ENCODE data around the gene FAM50B. TPM values are rescaled to one million over a fixed set of nuclear protein-coding genes. Genes with fewer than 3 reads are reported as not detected.
A peak's percentile ranks its signal among the peaks of the same experiment; 100 is the strongest.

Gene FAM50B
- total and polyA plus RNA-seq, 2 of the 13 experiments (the other 11 are each of a cell fraction or from before 2014, with no cell fraction given), result 0.05 TPM; not detected in 1

- TF ChIP-seq GLMP (CRISPR knock-in tag; IDR thresholded peaks at IDR 0.05; ENCODE audit: borderline replicate concordance) (no peak), THRA (CRISPR knock-in tag; IDR thresholded peaks at IDR 0.05; ENCODE audit: borderline replicate concordance) (peak; percentile 93), KLF12 (CRISPR knock-in tag; IDR thresholded peaks at IDR 0.05; ENCODE audit: borderline replicate concordance) (no peak), ZNF24 (IDR thresholded peaks at IDR 0.05) (no peak), CREB3 (CRISPR knock-in tag; IDR thresholded peaks at IDR 0.05) (no peak), ZKSCAN8 (CRISPR knock-in tag; IDR thresholded peaks at IDR 0.05; ENCODE audit: borderline replicate concordance) (peak; percentile 84), ZNF574 (CRISPR knock-in tag; IDR thresholded peaks at IDR 0.05) (peak; percentile 67), ZSCAN31 (CRISPR knock-in tag; IDR thresholded peaks at IDR 0.05; ENCODE audit: low read depth) (peak; percentile 34; the same call in 1 of the 2 replicates), HNF4G (IDR thresholded peaks at IDR 0.05; ENCODE audit: borderline replicate concordance, low read depth, low read length) (peak; percentile 92), HNF4G (CRISPR knock-in tag; IDR thresholded peaks at IDR 0.05; ENCODE audit: borderline replicate concordance, low read depth) (peak; percentile 93), ZNF335 (CRISPR knock-in tag; IDR thresholded peaks at IDR 0.05) (peak; percentile 91), ARNT (IDR thresholded peaks at IDR 0.05) (no peak), HNF1A (IDR thresholded peaks at IDR 0.05; ENCODE audit: low read depth) (peak; percentile 42; the same call in 1 of the 2 replicates), HNF1A (CRISPR knock-in tag; IDR thresholded peaks at IDR 0.05; ENCODE audit: borderline replicate concordance) (peak; percentile 82; the same call in 1 of the 2 replicates), TAF1 (CRISPR knock-in tag; IDR thresholded peaks at IDR 0.05) (peak; percentile 65), ZBTB20 (CRISPR knock-in tag; IDR thresholded peaks at IDR 0.05; ENCODE audit: borderline replicate concordance, low read depth) (peak; percentile 66; the same call in 1 of the 2 replicates), REXO4 (CRISPR knock-in tag; IDR thresholded peaks at IDR 0.05; ENCODE audit: borderline replicate concordance) (no peak), KDM2A (CRISPR knock-in tag; IDR thresholded peaks at IDR 0.05; ENCODE audit: borderline replicate concordance, low read depth) (peak; percentile 47), ZFP41 (CRISPR knock-in tag; IDR thresholded peaks at IDR 0.05; ENCODE audit: borderline replicate concordance) (no peak)
Observed at GRCh38 chr6:3806169-3806922, 42.8 kb upstream of the FAM50B start (continued).

All from HepG2 (cell line).